DMS79 treated with DMSO at 0.1 percent for 48 hours (cell line): Measurements from ENCODE around the gene NPTXR.
"Not testable (repeated sequence)": the region's sequence is repeated elsewhere in the genome, so short reads cannot be mapped to it uniquely, and the experiment has no call there.

Source experiments
- DNase-seq: peaks from one replicate; lab custom pipeline; 2025; lab: John Stamatoyannopoulos, UW

Gene NPTXR

DNA sequence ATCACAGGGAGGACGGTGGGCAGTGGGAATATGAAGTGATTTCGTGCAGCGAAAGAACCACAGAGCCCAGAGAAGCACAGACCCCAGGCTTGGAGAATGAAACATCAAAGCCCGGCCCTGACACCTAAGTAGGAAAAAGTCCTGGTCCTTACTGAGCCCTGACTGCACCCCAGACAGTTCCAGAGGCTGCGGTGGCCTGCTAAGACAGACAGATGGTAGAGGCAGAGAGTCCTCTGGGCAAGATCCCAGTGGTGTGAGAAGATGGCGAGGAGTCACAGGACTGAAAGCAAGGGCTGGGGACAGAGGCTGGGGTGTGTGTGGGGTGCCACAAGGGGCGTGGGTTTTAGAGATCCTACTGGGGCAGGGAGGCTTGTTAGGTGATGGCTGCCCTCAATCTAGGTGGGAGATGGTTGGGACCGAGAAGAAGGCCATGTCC, 24.5 kb upstream of the NPTXR start:
- no peak for DNase-seq

DNA sequence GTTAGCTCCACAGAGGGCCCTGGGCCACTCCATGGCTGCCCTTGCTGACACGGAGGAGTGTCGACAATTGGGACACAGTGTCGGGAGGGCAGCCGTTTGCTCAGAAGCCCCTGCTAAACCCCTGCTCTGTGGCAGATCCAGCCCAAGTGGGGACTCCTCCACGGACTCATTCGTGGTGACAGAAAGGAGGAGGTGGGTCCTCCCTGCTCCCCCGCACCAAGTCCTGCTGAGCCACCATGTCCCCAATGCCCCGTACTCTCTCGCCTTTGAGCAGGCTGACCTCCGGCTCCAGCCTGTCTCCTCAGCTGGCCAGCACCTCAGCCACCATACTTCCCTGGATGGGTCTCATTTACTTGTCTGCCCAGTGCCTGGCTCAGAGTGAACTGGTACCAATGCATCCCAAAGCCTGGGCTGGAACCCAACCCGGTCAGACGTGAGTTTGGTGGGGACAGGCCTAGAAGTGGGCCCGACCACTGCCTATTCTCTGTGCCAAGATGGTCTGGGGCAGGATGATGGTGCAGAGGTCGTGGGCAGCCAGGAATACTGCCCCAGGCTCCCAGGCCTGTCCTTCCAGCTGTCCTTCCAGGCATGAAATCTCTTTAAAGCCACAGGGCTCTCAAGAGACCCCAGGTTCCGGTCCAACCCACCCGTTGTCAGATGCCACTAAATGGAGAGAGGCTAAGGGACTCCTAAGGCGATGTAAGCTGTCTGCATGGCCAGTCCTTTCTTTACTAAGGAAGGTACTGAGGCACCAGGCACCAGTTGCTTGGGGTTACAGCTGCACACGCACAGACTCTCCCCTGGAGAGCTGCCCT, 23.9 kb upstream of the NPTXR start:
- DNase-seq: no peak

DNA sequence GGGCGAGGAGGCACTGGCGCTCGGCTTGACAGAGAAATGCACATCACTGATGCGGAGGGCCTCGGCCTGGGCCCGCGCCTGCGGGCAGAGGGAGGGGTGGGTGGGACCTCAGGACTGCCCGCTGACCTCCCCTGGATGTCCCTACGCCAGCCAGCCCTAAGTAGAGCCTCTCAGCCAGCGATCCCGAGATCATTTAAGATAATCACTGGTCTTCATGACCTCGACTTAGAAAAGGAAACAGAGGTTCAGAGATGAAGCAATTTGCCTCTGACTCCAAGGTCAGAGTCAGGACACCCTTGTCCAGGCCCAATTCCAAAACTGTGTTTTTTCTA, 23.3 kb upstream of the NPTXR start:
- DNase-seq: no peak

DNA sequence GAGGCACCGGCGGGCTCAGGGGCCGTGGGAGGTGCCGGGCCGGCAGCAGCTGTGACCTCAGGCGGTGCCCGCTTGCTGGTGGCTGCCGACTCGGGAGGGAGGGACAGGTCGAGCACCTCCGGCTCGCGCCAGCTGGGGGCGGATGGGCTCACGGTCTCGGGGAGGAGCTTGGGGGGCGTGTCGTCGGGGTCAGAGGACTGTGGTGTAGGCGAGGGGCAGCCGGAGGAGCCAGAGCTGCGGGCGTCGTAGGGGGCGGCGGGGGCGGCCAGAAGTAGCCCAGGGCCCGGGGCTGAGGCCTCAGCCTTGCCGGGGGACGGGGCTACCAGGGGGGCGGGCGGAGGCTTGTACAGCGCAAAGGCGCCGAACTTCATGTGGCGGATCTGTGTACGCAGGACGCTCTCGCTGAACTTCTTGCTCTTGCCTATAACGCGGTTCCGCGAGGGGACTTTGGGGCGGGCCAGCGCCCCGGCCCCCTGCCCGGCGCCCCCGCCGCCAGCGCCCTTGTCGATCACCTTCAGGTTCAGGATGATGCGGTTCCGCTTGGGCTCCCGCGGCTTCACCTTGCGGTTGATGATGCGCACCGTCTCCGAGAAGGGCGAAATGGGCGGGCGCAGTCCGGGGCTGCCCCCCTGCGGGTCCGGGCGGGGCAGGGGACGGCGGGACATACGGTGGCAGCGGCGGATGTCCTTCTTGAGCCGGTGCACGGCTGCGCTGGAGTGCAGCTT, 22.7 kb upstream of the NPTXR start:
- DNase-seq: no peak

DNA sequence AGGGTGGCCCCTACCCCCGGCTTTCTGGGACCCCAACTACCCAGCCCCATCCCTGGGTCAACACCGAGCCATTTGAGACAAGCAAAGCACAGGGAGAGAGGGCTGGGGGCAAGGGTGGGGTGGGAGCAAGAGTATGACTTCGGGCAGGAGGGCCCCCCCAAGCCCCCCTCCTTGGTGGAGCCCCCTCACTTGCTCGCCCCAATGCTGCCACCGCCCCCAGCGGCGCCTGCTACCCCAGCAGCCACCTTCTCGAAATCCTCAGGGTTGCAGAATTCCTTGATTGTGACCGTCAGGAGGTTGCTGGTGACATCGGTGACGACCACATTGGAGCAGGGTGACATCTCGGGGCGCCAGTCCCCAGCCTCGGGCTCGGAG, 22.2 kb upstream of the NPTXR start:
- no peak for DNase-seq

DNA sequence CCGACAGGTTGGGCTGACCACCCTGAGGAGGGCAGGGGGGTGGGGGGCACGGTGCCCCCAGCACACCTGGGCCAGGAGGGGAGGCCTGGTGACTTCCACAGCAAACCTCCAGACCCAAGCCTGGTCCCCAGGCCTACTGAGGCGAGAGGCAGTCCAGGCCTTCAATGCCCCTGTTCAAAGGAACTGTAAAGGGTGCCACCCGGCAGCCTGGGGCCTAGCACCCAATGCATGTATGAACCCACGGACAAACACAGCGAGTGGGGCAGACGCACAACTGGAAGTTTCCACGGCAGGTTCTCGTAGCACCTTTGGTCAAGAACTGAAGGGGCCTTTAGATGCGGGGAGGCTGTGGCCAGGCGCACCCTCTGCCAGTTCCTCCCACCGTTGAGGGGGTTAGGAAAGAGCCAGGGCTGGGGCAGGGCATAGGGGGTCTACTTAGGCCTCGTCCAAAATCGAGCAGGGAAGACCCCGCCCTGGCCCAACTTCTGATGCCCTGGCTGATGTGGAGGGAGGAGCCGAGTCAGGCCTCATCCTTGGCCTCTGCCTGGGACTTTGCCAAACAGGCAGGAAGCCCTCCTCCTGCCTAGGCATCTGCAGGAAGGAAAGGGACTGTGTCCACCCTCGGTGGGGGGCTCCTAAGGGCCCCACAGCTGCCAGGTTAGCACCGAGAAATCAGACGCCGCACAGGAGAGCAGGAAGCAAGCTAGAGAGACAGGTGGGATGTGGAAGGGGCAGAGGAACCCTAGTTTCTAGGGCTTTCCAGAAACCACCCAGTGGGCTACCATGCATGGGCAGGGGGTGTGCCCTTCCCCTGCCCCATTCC, 21.6 kb upstream of the NPTXR start:
- no peak for DNase-seq

DNA sequence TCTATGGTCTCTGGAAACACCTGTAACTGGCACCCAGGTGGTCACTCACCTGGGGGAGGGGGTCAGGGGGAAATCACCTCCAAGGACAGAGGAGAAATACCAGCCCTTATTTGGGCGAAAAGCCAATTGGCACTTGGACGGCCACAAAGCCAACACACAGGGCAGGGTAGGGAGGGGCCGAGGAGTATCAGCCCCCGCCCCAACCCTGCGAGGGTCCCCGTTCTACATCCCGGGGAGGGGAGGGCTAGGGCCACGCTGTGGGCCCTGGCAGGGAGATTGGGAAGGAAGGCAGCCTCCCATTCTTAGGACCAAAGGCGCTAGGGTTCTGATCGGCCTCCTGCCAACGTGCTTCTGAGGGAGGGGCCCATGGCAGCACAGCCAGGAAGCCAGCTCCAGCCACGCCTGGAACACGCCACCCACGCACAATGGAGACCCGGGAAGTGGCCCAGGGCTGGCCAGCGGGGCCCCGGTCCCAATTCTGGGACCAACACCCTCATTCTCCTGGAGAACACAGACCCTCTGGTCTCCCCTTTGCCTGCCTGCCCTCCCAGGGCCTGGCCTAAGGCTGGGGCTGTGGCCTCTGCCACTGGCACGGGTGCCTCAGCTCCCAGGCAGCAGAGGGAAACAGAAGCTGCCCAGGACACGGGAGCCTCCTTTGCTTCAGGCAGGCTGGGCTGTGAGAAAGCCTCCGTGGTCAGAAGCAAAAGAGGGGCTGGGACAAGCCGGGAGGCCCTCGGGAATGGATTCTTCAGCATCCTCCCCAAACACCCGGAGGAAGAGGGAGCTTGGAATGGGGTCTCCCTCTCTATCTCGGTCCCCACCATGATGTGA, 20.7 kb upstream of the NPTXR start:
- no peak for DNase-seq

DNA sequence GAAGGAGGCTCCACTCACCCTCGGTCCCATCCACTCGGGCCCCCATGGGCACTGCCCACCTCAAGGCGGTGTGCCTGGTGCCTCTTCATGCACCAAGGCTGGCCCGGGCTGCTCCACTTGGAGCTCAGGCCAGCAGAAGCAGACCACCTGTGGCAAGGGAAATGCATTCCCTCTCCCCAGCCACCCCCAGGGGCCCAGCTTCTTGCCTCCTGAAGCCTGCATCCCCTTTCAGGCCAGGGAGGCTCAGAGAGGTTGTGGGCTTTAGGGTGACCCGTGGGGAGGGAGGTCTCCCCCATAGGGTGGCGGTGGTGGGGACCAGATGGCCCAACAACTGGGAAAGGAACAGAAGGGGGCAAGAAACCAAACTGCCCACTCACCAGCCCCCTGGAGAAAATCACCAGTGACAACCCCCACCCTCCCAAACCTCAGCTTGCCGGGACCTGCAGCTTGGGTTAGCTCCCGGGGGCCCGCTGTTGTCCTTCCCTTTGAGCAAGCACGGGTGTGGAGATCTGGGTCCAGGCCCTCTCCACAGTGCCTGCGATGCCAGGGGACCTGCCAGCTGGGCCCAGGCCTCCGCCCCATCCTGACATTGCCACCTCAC, 19.8 kb upstream of the NPTXR start:
- no peak for DNase-seq

DNA sequence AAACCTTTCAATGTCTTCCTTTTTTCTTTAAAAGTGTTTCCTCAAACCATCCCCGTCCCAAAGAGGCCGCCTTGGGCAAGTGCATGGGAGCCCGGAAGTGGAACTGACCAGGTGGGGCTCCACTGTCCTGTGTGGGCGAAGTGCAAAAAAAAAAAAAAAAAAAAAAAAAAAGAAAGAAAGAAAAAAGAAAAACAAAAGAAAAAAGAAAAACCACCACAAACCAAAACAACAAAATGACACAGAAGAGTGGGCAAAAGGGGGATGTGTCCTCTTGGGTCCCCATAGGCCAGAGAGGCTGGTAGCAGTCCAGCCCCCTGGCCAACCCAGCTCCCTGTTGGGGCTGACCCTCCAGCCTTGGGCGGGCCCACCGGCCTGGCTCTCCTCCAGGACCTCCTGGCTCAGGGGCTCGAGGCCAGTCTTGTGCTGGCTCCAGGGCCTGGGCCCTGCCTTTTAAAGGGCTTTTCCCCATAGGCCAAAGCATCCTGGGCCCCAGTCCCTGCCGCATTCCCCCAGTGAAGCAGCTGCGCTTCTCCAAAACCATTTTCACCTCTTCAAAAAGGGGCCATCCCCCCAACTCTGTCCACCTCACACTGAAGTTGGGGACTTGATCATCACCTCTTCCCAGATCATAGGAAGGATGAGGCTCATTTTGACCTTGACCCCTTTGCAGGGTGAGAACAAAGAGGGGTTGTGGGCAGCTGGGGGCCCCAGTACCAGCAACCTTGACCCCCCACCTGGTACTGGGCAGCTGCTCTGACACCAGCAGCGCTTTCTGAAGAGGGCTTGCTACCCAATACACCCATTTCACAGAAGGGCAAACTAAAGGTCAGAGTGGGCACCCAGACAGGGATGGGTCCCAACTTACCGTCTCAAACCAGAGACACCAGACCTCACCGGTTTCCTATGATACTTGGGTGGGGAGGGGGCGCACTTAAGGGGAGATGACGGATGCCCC, 18.8 kb upstream of the NPTXR start:
- no peak for DNase-seq

DNA sequence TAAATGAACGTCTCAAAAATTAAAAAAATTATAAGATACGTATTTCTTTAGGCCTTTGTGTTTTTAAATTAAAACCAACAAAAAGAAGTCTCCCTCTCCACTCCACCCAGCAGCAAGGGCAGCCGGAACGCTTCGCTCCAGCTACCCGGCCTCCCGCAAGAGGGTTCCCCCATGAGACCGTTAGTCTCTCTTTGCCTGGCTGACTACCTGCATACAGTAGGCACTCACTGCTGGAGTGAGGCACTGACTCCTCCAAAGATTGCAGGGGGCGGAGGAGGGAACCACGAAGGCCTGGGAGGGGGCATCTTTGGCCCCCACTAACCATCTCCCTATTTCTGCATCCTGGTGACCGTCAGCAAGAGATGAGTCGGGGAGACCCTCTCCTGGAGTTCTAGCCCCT, 18.1 kb upstream of the NPTXR start:
- no peak for DNase-seq

DNA sequence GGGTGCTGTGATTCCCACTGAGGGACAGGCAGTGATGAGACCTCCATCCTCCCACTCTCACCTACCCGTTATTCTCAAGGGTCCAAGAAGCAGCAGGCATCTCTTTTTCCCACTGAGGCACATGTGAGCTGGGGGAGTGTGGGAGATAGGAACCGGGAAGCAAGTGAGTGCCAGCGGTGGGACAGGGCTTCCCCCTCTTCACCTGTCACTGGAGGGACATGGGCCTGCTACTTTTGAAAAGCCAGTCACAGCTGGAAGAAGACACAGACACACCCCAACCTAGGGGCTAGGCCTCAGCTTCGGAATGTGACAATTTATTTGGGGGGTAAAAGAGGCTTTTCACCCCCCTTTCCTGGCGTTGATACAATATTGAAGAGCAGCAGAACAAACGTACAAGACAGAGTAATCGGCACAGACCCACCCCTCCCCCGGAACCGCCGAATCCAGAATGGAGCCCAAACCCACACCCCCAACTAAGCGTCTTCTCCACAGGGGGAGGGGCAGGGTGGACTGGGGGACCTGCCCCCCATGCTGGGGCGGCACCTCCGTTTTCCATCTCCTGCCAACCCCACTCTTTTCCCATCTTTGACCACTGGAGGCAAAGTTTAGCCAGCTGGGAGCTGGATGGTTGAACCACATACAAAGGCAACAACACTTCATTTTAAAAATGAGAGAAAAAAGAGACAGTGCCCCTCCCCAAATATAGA, 17.5 kb upstream of the NPTXR start:
- DNase-seq: no peak

DNA sequence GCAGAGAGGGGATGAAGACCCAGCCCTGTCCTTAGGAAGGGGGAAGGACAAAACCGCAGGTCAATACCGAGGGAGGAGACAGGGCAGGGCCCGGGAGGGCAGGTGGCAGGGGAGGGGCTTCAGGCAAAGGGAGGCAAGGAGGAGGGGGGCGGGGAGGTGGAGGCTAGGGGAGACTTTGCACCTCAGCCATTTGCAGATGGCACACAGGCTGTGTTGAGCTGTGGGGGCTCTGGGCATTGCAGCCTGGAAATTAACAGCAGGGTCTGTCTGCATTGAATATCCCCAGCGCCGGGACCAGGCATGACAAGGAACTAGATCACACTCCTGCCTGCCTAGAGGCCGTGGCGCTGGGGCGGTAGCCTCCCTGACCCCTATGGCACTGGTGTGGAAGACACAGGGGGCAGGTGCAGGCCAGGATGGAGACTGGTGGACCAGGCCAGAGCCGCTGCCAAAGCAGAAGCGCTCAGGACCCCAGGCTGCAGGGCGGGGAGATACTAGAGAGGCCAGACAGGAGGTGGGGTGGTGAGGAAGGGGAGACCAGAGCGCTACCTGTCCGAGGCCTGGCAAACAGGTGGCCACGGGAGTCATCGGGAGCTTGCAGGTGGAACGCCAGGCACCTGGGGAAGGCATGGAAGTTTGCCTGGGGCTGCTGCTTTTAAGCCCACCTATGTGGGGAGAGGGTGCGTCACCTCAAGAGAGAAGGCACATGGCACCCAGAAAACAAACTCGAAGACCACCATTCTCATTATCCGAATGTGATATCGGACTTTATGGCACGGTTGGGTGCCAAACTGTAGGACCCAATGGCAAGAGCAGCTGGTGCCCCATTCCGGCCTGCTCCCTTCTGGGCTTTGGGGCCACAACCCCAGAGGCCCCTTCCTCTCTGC, 16.7 kb upstream of the NPTXR start:
- DNase-seq: no peak

DNA sequence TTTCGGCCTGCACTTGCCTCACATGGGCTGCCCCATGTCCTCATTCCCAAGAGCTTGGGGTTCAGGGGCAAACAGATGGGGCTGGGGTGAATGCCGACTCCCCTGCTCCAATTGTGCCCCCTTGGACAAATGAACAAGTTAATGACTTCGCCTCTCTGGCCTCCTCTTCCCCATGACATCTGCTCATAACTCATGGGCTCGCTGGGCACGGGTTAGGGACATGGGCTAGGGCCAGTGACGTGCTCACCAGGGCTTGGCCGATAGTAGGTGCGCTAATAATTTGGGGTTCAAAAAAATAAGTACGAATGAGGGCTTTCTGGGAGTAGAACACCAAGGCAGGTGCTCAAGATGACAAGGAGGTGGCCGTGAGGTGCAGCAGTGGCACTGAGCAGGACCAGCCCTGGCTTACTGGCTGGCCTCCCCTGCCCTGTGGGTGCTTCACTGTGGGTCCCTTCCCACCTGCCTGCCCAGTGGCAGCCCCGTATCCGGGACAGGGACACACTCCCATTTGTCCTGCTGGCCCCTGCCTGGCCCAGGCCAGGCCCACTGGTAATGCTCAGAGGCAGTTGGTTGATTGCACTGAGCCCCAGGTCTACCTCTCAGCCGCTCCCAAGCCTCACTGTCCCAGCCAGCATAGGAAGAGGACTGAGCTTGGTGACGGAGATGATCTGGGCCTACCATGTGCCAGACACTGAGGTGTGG, 15.9 kb upstream of the NPTXR start:
- no peak for DNase-seq

DNA sequence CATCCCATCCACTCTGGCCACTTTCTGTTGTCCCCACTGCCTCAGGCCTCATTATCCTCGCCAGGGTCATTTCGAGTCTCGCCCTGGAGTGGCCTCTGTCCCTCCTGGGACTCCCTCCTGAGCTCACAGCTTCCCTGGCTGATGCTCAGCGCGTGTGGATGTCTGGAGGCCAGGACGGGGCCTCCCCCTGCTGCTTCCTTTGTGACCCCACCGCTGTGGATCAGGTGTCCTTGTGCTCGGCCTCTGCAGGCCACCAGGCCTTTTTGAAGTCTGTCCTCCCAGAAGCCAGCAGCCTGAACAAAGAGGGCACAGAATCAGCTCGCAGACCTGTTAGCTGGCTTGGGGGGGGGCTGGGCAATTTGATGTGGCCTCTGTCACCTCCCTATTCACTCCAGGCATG, 14.7 kb upstream of the NPTXR start:
- no peak for DNase-seq

DNA sequence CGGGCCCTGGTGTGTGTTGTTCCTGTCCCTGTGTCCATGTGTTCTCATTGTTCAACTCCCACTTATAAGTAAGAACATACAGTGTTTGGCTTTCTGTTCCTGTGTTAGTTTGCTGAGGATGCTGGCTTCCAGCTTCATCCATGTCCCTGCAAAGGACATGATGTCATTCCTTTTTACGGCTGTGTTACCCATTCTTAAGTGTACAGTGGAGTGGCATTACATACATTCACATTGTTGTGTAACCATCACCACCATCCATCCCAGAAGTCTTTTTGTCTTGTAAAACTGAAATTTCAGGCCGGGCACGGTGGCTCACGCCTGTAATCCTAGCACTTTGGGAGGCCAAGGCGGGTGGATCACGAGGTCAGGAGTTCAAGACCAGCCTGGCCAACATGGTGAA, 10.6 kb upstream of the NPTXR start:
- not testable (repeated sequence) for DNase-seq

DNA sequence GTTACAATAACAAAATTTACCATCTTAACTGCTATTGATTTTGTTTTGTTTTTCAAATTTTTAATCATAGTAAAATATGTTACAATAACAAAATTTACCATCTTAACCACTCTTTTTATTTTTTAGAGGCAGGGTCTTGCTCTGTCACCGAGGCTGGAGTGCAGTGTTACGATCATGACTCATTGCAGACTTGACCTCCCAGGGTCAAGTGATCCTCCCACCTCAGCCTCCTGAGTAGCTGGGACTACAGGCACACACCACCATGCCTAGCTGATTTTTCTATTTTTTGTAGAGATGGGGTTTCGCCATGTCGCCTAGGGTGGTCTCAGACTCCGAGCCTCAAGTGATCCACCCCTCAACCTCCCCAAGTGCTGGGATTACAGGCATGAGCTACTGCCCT, 10.1 kb upstream of the NPTXR start:
- not testable (repeated sequence) for DNase-seq

DNA sequence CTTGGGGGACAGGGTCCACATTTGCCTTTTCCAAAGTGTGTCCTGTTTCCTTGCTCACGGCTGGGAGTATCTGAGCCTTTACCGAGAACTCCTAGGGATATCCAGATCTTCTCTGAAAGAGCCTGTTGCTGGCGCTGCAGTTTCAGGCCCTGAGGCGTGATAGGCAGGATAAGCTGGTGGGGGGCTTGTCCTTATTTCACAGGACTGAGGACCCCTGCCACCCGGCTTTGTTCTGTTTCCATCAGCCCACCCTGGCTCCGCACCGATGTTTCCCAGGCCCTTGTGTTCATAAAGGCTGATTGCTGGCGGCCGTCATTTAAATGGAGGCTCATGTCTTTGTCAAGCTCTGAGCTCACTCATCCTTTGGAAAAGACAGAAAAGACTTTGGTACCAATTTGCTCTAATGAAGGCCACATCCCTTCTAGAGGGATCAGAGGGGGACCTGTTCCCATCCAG, 9.4 kb upstream of the NPTXR start:
- DNase-seq: no peak

DNA sequence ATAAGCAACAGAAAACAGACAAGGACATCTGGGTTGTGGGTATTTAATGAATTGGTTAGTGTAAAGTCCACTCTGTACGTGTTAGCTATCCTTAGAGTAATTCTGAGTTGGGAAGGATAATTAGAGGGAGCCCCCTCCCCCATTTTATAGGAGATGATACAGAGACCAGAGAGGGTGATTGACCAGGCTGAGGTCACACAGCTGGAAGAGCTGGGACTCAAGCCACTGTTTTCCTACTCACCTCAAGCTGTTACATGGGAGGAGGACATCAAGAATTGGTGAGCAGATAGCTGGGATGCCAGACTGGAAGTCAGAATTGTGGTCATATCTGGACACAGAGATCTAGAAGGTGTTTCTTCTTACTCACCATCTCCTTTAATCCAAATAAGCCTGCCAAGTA, 8.7 kb upstream of the NPTXR start:
- DNase-seq: no peak
